Endothelial cell of umbilical vein (primary cell): ENCODE results near the gene MTMR4.

ENCODE experiments used
- CTCF ChIP-seq, 2 donors: IDR thresholded peaks; 1 replicate in 1 of 2; 2 replicates in 1 of 2; pipeline ENCODE4 v1.5.1; 2011; ENCODE audit warnings: low read length in 2 of 2, mild to moderate bottlenecking in 2 of 2, moderate library complexity in 2 of 2, control low read depth in 1 of 2, inconsistent platforms in 1 of 2, low read depth in 1 of 2; ENCODE audit not compliant: insufficient read depth in 1 of 2; ENCODE audit errors: extremely low read depth in 1 of 2
- EZH2 ChIP-seq: IDR thresholded peaks from 2 replicates; pipeline ENCODE4 v1.6.1; 2012; ENCODE audit warnings: borderline replicate concordance, low read depth, mild to moderate bottlenecking, moderate library complexity, low read length, inconsistent platforms; ENCODE audit not compliant: severe bottlenecking
- FOS ChIP-seq: IDR thresholded peaks from 2 replicates; pipeline ENCODE4 v1.6.1; 2011; ENCODE audit warnings: mild to moderate bottlenecking, low read length, moderate library complexity, borderline replicate concordance; ENCODE audit not compliant: insufficient read depth
- POLR2A ChIP-seq: IDR thresholded peaks from 2 replicates; pipeline ENCODE4 v1.6.1; 2012; ENCODE audit warnings: low read depth, mild to moderate bottlenecking, control low read depth, low read length

GRCh38 chr17:58539698-58540097 lies 25.3 kb upstream of the MTMR4 start:
- TF ChIP-seq EZH2 = no peak
- no peak for TF ChIP-seq CTCF (IDR thresholded peaks at IDR 0.05; ENCODE audit: extremely low read depth in 1 of 2, insufficient read depth in 1 of 2, low read depth in 1 of 2, low read length in 2 of 2)
- TF ChIP-seq FOS = no peak
- TF ChIP-seq POLR2A = no peak
